GM12878 (cell line): ENCODE results near the gene ETV6. TPM values are rescaled to one million over a fixed set of nuclear protein-coding genes. Genes with fewer than 3 reads are reported as not detected.
A peak's percentile ranks its signal among the peaks of the same experiment; 100 is the strongest.

ENCODE experiments used
- ATAC-seq: fragments of 200-7000 bp; cut with Tn5 transposase; 3 replicates; pipeline ENCODE4 v1.9.1; 2020; ENCODE audit warnings: mild to moderate bottlenecking, moderate library complexity
- BruUV-seq: library from RNA; stranded (reverse); fragments of 400-500 nt; replicated peaks from 2 replicates; lab custom pipeline; 2021; lab: Mats Ljungman, UMichigan
- CTCF ChIA-PET: fragments of 300-600 bp; sonication (Branson Sonifier 250); formaldehyde crosslinking; extraction: SDS; loops from one replicate; lab custom pipeline; 2021; ENCODE audit warnings: inconsistent platforms; lab: Yijun Ruan, JAX
- POLR2A ChIA-PET: fragments of 350-600 bp; formaldehyde crosslinking; extraction: SDS; loops from one replicate; lab custom pipeline; 2021; ENCODE audit warnings: inconsistent platforms; lab: Charles Lee
- RAD21 ChIA-PET: fragments of 300-600 bp; sonication (Branson Sonifier 250); formaldehyde crosslinking; loops from one replicate; lab custom pipeline; 2023; ENCODE audit warnings: antibody characterized with exemption; ENCODE audit not compliant: unreplicated experiment; lab: Charles Lee
- SMC1A ChIA-PET: fragments of 300-600 bp; sonication (Branson Sonifier 250); formaldehyde crosslinking; loops from one replicate; lab custom pipeline; 2023; ENCODE audit not compliant: unreplicated experiment, uncharacterized antibody; lab: Charles Lee
- DNase-seq: peaks from one replicate; pipeline ENCODE4 v3.0.0-alpha.2; 2011; ENCODE audit warnings: low read depth, low spot score
- FAIRE-seq: peaks from 3 replicates; lab custom pipeline; 2011; peaks lifted over from hg19 to GRCh38; lab: Jason Lieb, UNC
- H2AFZ ChIP-seq: 2 replicates; pipeline ENCODE4 v1.6.0; 2011; ENCODE audit warnings: low read depth, low read length, control low read depth; ENCODE audit not compliant: control insufficient read depth
- H3K27ac ChIP-seq: 2 replicates; pipeline ENCODE4 v1.5.1; 2011; ENCODE audit warnings: control low read depth; ENCODE audit not compliant: control insufficient read depth, insufficient read depth
- H3K27me3 ChIP-seq, 2 experiments: replicated peaks in 1 of 2; 2 replicates each; pipeline versions ENCODE4 v1.6.0 to v1.6.1; 2011; ENCODE audit warnings: low read length in 1 of 2; ENCODE audit not compliant: control insufficient read depth in 2 of 2, insufficient read depth in 2 of 2
- H3K36me3 ChIP-seq, 2 experiments: 2 replicates each; pipeline ENCODE4 v1.5.1; 2011; ENCODE audit warnings: low read length in 1 of 2; ENCODE audit not compliant: control insufficient read depth in 2 of 2, insufficient read depth in 2 of 2
- H3K4me1 ChIP-seq: 2 replicates; pipeline ENCODE4 v1.6.1; 2011; ENCODE audit warnings: mild to moderate bottlenecking, low read length, moderate library complexity, mixed read lengths; ENCODE audit not compliant: control insufficient read depth, insufficient read depth
- H3K4me2 ChIP-seq: 2 replicates; pipeline ENCODE4 v1.6.0; 2011; ENCODE audit warnings: control low read depth; ENCODE audit not compliant: control insufficient read depth, insufficient read depth
- H3K4me3 ChIP-seq: fragments of 200-600 bp; sonication (generic); 2 replicates; pipeline ENCODE4 v1.5.1; 2016
- H3K79me2 ChIP-seq: 2 replicates; pipeline ENCODE4 v1.6.0; 2011; ENCODE audit warnings: low read length; ENCODE audit not compliant: control insufficient read depth, insufficient read depth
- H3K9ac ChIP-seq: 2 replicates; pipeline ENCODE4 v1.8.0; 2011; ENCODE audit warnings: low read length, control low read depth, mixed read lengths; ENCODE audit not compliant: control insufficient read depth, insufficient read depth
- H3K9me3 ChIP-seq: replicated peaks from 3 replicates; pipeline ENCODE4 v1.5.1; 2011; ENCODE audit warnings: mild to moderate bottlenecking, low read length; ENCODE audit not compliant: control insufficient read depth, insufficient read depth
- H4K20me1 ChIP-seq: 2 replicates; pipeline ENCODE4 v1.6.0; 2011; ENCODE audit not compliant: control insufficient read depth, insufficient read depth
- FOXK2 ChIP-seq: fragments of 450-650 bp; IDR thresholded peaks from 2 replicates; pipeline ENCODE4 v1.6.1; 2017; ENCODE audit warnings: mild to moderate bottlenecking, moderate library complexity
- HDAC6 ChIP-seq: fragments of 200-600 bp; sonication (generic); IDR thresholded peaks from one replicate; pipeline ENCODE4 v1.8.0; 2017; ENCODE audit warnings: antibody characterized with exemption; ENCODE audit not compliant: unreplicated experiment
- MLLT1 ChIP-seq: fragments of 450-650 bp; IDR thresholded peaks from 2 replicates; pipeline ENCODE4 v1.6.1; 2016; ENCODE audit warnings: mild to moderate bottlenecking
- NFIC ChIP-seq: IDR thresholded peaks from 2 replicates; pipeline ENCODE4 v1.6.1; 2012; ENCODE audit warnings: low read depth, mild to moderate bottlenecking, inconsistent platforms, low read length, moderate library complexity
- PML ChIP-seq: IDR thresholded peaks from 2 replicates; pipeline ENCODE4 v1.6.1; 2012; ENCODE audit warnings: low read length, inconsistent platforms
- RAD51 ChIP-seq: fragments of 450-650 bp; IDR thresholded peaks from 2 replicates; pipeline ENCODE4 v1.6.1; 2016; ENCODE audit warnings: moderate library complexity, mild to moderate bottlenecking, inconsistent platforms
- TARDBP ChIP-seq: IDR thresholded peaks from 2 replicates; pipeline ENCODE4 v1.6.1; 2016; ENCODE audit warnings: borderline replicate concordance
- YBX1 ChIP-seq: fragments of 450-650 bp; IDR thresholded peaks from 2 replicates; pipeline ENCODE4 v1.6.1; 2016; ENCODE audit warnings: antibody characterized with exemption
- ZNF217 ChIP-seq: fragments of 450-650 bp; IDR thresholded peaks from 2 replicates; pipeline ENCODE4 v1.6.1; 2017; ENCODE audit warnings: antibody characterized with exemption, mild to moderate bottlenecking
- ZNF622 ChIP-seq: fragments of 450-650 bp; IDR thresholded peaks from 2 replicates; pipeline ENCODE4 v1.6.1; 2017; ENCODE audit warnings: mild to moderate bottlenecking, inconsistent platforms
- ZSCAN29 ChIP-seq: fragments of 450-650 bp; IDR thresholded peaks from 2 replicates; pipeline ENCODE4 v1.6.1; 2017; ENCODE audit warnings: mild to moderate bottlenecking, moderate library complexity
- WGBS: methylation state at CpG from one replicate; pipeline ENCODE4 v1.1.6; 2016; ENCODE audit warnings: low lambda C conversion rate; ENCODE audit not compliant: insufficient replicate concordance, insufficient coverage; ENCODE audit errors: missing lambda C conversion rate; 5-methylcytosine and 5-hydroxymethylcytosine counted together
- in situ Hi-C: fragments of 300-500 bp; cut with MboI; formaldehyde crosslinking; loops from 9 replicates; pipeline ENCODE4 v1.14.3; 2018; ENCODE audit warnings: mixed read lengths
- intact Hi-C: fragments of 100-400 bp; cut with micrococcal nuclease; formaldehyde crosslinking; loops from one replicate; pipeline ENCODE4 v1.14.2; 2022; ENCODE audit not compliant: unreplicated experiment
- polyA plus RNA-seq, 11 experiments: library from polyadenylated mRNA; depleted of rRNA in 4 of 11; unstranded in 6 of 11; stranded (reverse) in 5 of 11; fragments of >200 nt; fragmentation: Nextera tagmentation in 4 of 11; fragmentation: Illumina TruSeq in 1 of 11; extraction: Ambion mirVana in 4 of 11; extraction: Trizol in 1 of 11; gene quantifications; 1 replicate in 1 of 11; 2 replicates in 10 of 11; pipeline versions ENCODE4 v1.2.1 to v1.2.3, GENCODE V29; 2011 to 2016; ENCODE audit warnings: inconsistent platforms in 2 of 11, missing spikeins in 2 of 11, low read depth in 1 of 11
- total RNA-seq, 4 experiments: library from RNA; depleted of rRNA in 3 of 4; stranded (reverse); fragments of >200 nt in 3 of 4; fragmentation: Illumina TruSeq in 1 of 4; extraction: Trizol in 1 of 4; gene quantifications; 2 replicates each; pipeline versions ENCODE4 v1.2.1 to v1.2.3, GENCODE V29; 2013 to 2021
- TF ChIP-seq, protein P1 (sequence below): fragments of 450-650 bp; IDR thresholded peaks from 2 replicates; pipeline ENCODE4 v1.6.1; 2017; ENCODE audit warnings: mild to moderate bottlenecking, moderate library complexity
- TF ChIP-seq, protein P2 (sequence below): IDR thresholded peaks from 2 replicates; pipeline ENCODE4 v1.6.1; 2012; ENCODE audit warnings: mild to moderate bottlenecking, low read depth, low read length

ETV6 gene
- total and polyA plus RNA-seq, 10 of the 15 experiments (the other 5 are each of a cell fraction or from before 2014, with no cell fraction given) = 6.6 to 74.8 (median 24.6) TPM

GRCh38 chr12:11820476-11820875, 171.0 kb downstream of the ETV6 start:
- CTCF ChIA-PET = interaction anchor here (1.0 to 1.6 kb wide), 4 partner anchors 10 to 240 kb away, joined by 3 to 5 read pairs (median 4); no protein-coding TSS in a partner anchor
- intact Hi-C loops = no loop called here

More at GRCh38 chr12:11820476-11820875, 171.0 kb downstream of the ETV6 start:
- ChIA-PET RAD21 (interaction anchor here (0.9 to 2.9 kb wide), 7 partner anchors 11 to 212 kb away, joined by 3 to 10 read pairs (median 3); no protein-coding TSS in a partner anchor), POLR2A (no interaction called here), SMC1A (interaction anchor here (0.7 to 4.8 kb wide), 10 partner anchors 9 to 180 kb away, joined by 3 to 16 read pairs (median 4); no protein-coding TSS in a partner anchor)
- Histone ChIP-seq H3K4me2 (no peak overlapping the region), H3K36me3 (peaks cover 7 to 14% of the 10 kb centered on the region in 2 experiments), H3K9me3 (no peaks in the 10 kb centered on the region; the same call in 2 of the 3 replicates), H3K4me3 (no peak overlapping the region), H3K4me1 (peaks cover 36% of the 10 kb centered on the region), H2AFZ (no peak overlapping the region), H3K79me2 (peaks cover 47% of the 10 kb centered on the region), H3K9ac (no peak overlapping the region), H3K27me3 (no peaks in the 10 kb centered on the region), H4K20me1 (no peaks in the 10 kb centered on the region), H3K27ac (peak overlapping the region; percentile 4; the same call in 1 of the 2 replicates)
- no peak for ATAC-seq
- in situ Hi-C loops = no loop called here
- no peak for FAIRE-seq
- DNase-seq = no peak
- BruUV-seq = no TSS peak
- no peak for TF ChIP-seq ZSCAN29
- TF ChIP-seq MLLT1 = no peak
- TF ChIP-seq FOXK2 = no peak
- TF ChIP-seq ZNF622 = no peak
- TF ChIP-seq, protein P1, sequence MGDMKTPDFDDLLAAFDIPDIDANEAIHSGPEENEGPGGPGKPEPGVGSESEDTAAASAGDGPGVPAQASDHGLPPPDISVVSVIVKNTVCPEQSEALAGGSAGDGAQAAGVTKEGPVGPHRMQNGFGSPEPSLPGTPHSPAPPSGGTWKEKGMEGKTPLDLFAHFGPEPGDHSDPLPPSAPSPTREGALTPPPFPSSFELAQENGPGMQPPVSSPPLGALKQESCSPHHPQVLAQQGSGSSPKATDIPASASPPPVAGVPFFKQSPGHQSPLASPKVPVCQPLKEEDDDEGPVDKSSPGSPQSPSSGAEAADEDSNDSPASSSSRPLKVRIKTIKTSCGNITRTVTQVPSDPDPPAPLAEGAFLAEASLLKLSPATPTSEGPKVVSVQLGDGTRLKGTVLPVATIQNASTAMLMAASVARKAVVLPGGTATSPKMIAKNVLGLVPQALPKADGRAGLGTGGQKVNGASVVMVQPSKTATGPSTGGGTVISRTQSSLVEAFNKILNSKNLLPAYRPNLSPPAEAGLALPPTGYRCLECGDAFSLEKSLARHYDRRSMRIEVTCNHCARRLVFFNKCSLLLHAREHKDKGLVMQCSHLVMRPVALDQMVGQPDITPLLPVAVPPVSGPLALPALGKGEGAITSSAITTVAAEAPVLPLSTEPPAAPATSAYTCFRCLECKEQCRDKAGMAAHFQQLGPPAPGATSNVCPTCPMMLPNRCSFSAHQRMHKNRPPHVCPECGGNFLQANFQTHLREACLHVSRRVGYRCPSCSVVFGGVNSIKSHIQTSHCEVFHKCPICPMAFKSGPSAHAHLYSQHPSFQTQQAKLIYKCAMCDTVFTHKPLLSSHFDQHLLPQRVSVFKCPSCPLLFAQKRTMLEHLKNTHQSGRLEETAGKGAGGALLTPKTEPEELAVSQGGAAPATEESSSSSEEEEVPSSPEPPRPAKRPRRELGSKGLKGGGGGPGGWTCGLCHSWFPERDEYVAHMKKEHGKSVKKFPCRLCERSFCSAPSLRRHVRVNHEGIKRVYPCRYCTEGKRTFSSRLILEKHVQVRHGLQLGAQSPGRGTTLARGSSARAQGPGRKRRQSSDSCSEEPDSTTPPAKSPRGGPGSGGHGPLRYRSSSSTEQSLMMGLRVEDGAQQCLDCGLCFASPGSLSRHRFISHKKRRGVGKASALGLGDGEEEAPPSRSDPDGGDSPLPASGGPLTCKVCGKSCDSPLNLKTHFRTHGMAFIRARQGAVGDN = no peak
- TF ChIP-seq HDAC6 = no peak
- no peak for TF ChIP-seq YBX1
- no peak for TF ChIP-seq NFIC
- TF ChIP-seq PML = no peak
- TF ChIP-seq, protein P2, sequence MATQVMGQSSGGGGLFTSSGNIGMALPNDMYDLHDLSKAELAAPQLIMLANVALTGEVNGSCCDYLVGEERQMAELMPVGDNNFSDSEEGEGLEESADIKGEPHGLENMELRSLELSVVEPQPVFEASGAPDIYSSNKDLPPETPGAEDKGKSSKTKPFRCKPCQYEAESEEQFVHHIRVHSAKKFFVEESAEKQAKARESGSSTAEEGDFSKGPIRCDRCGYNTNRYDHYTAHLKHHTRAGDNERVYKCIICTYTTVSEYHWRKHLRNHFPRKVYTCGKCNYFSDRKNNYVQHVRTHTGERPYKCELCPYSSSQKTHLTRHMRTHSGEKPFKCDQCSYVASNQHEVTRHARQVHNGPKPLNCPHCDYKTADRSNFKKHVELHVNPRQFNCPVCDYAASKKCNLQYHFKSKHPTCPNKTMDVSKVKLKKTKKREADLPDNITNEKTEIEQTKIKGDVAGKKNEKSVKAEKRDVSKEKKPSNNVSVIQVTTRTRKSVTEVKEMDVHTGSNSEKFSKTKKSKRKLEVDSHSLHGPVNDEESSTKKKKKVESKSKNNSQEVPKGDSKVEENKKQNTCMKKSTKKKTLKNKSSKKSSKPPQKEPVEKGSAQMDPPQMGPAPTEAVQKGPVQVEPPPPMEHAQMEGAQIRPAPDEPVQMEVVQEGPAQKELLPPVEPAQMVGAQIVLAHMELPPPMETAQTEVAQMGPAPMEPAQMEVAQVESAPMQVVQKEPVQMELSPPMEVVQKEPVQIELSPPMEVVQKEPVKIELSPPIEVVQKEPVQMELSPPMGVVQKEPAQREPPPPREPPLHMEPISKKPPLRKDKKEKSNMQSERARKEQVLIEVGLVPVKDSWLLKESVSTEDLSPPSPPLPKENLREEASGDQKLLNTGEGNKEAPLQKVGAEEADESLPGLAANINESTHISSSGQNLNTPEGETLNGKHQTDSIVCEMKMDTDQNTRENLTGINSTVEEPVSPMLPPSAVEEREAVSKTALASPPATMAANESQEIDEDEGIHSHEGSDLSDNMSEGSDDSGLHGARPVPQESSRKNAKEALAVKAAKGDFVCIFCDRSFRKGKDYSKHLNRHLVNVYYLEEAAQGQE = no peak
- no peak for TF ChIP-seq ZNF217
- TF ChIP-seq TARDBP = no peak
- TF ChIP-seq RAD51 = no peak
- WGBS = 93% methylated on average over 3 of the region's 3 CpGs
